AG08396 (cell line): ENCODE results near the gene ST8SIA5.

ENCODE experiments used
- DNase-seq: peaks from one replicate; pipeline ENCODE4 v3.0.0; 2012; ENCODE audit warnings: low spot score, mixed read lengths

Gene ST8SIA5

GRCh38 chr18:46625069-46625468, 131.8 kb downstream of the ST8SIA5 start:
- DNase-seq: no peak

- no peak for DNase-seq
Measured at GRCh38 chr18:46624127-46624526, 132.7 kb downstream of the ST8SIA5 start.

DNA sequence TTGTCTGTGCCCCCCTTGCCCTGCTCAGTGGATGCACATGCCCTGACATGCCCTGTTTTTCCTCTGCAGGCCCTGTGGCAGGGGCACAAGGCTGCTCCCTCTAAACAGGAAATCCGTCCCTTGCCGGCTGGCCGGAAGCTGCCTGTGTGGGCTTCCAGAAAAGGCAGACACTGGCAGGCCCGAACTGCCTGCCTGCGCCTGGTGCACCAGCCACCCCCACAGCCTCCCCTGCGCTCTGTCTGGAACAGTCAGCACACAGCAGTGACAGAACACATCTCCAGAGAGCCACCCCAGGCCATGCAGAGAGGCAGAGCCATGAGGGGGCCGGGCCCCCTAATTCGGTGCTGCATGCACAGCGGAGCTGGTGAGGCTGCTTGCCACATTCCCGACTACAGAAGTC, 133.3 kb downstream of the ST8SIA5 start:
- DNase-seq: no peak

DNA sequence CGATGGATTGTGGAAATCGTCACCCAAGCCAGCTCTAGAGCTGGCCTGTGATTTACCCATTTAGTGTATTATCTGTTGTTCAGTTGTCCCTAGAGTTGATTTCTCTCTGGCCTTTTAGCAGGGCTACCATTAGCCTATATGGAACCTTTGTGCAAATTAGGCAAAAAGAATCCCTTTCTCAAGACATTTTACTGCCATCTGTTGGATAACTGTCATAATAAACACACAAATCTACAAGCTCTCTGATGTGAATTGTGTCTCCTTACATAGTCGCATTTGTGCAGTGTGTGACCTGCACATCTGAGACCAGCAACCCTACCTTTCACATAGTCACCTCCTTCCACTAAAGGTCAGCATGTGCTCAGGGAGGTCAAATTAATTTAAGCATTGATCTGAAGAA, 133.9 kb downstream of the ST8SIA5 start:
- DNase-seq: no peak

- DNase-seq: no peak
Measured at GRCh38 chr18:46622451-46622850, 134.4 kb downstream of the ST8SIA5 start.

DNA sequence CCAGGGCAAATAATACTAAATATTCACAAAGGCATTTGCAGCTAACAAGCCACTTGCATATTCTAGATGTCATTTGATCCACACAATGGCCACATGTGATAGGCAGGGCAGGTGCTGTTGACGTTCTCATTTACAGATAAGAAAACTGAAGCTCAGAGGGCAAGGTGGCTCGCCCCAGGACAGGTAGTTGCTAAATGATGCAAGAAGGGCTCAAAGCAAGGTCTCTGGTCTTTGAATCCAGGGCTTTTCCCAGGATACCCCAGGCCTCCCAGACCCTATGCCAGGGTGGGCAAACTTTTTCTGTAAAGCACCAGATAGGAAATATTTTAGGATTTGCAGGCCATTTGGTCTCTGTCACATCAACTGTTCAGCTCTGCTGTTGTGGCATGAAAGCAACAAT, 135.0 kb downstream of the ST8SIA5 start:
- DNase-seq: no peak

GRCh38 chr18:46621111-46621766, 135.6 kb downstream of the ST8SIA5 start:
- no peak for DNase-seq

GRCh38 chr18:46619559-46619958, 137.3 kb downstream of the ST8SIA5 start:
- no peak for DNase-seq
